K562 (cell line): ENCODE measurements around the gene MYO18B. TPM values are rescaled to one million over a fixed set of nuclear protein-coding genes. Genes with fewer than 3 reads are reported as not detected.

Experiments used
- BACH1 ChIP-seq: fragments of 200-800 bp; sonication (Bioruptor generic); IDR thresholded peaks from 2 replicates; pipeline ENCODE4 v1.6.1; 2016; ENCODE audit warnings: missing genetic modification characterization, missing compliant biosample characterization
- BRD9 ChIP-seq: fragments of 450-650 bp; IDR thresholded peaks from 2 replicates; pipeline ENCODE4 v1.6.1; 2018; ENCODE audit warnings: low read depth; ENCODE audit not compliant: partially characterized antibody
- C11orf30 ChIP-seq: fragments of 450-650 bp; IDR thresholded peaks from 2 replicates; pipeline ENCODE4 v1.6.1; 2016; ENCODE audit warnings: low read depth, mild to moderate bottlenecking
- CBFA2T3 ChIP-seq: fragments of 450-650 bp; IDR thresholded peaks from 2 replicates; pipeline ENCODE4 v1.6.1; 2017
- DMBX1 ChIP-seq: fragments of 250-450 bp; sonication (Bioruptor Pico); IDR thresholded peaks from 2 replicates; pipeline ENCODE4 v1.8.0; 2022; ENCODE audit warnings: inconsistent platforms, mild to moderate bottlenecking, moderate library complexity, borderline replicate concordance
- EGR1 ChIP-seq: fragments of 450-650 bp; conservative IDR thresholded peaks from 2 replicates; pipeline ENCODE4 v1.6.1; 2017; ENCODE audit warnings: mild to moderate bottlenecking
- FOSL1 ChIP-seq: fragments of 200-800 bp; sonication (Bioruptor generic); conservative IDR thresholded peaks from 2 replicates; pipeline ENCODE4 v1.6.1; 2016; ENCODE audit warnings: missing genetic modification characterization, missing compliant biosample characterization
- HBP1 ChIP-seq: fragments of 450-650 bp; formaldehyde crosslinking; IDR thresholded peaks from 2 replicates; pipeline ENCODE4 v1.4.0; 2022; ENCODE audit warnings: missing genetic modification characterization
- LARP7 ChIP-seq: fragments of 450-650 bp; IDR thresholded peaks from 2 replicates; pipeline ENCODE4 v1.6.1; 2016
- MAFG ChIP-seq: fragments of 450-650 bp; conservative IDR thresholded peaks from 2 replicates; pipeline ENCODE4 v1.6.1; 2016; ENCODE audit warnings: missing genetic modification characterization, missing compliant biosample characterization
- MLLT1 ChIP-seq, 2 experiments: fragments of 450-650 bp; IDR thresholded peaks; 2 replicates each; pipeline ENCODE4 v1.6.1; 2016
- NFE2L1 ChIP-seq: fragments of 450-650 bp; IDR thresholded peaks from 2 replicates; pipeline ENCODE4 v1.6.1; 2016; ENCODE audit warnings: missing genetic modification characterization, low read depth, mild to moderate bottlenecking, missing compliant biosample characterization, moderate library complexity, borderline replicate concordance
- RNF219 ChIP-seq: fragments of 250-450 bp; sonication (Bioruptor Pico); IDR thresholded peaks from 2 replicates; pipeline ENCODE4 v1.5.0; 2022; ENCODE audit warnings: mild to moderate bottlenecking
- SIRT6 ChIP-seq: IDR thresholded peaks from one replicate; pipeline ENCODE4 v1.6.1; 2012; ENCODE audit warnings: low read depth, mild to moderate bottlenecking, control low read depth, inconsistent platforms, low read length, moderate library complexity
- TAF9B ChIP-seq: fragments of 450-650 bp; IDR thresholded peaks from 2 replicates; pipeline ENCODE4 v1.6.1; 2018; ENCODE audit warnings: mild to moderate bottlenecking; ENCODE audit not compliant: partially characterized antibody
- TFAP4 ChIP-seq: sonication (generic); formaldehyde crosslinking; IDR thresholded peaks from 2 replicates; pipeline ENCODE4 v1.8.0; 2022; ENCODE audit warnings: missing genetic modification reagents, mild to moderate bottlenecking, moderate library complexity, borderline replicate concordance
- TSC22D4 ChIP-seq: fragments of 450-650 bp; IDR thresholded peaks from 2 replicates; pipeline ENCODE4 v1.6.1; 2016; ENCODE audit warnings: missing genetic modification characterization, missing biosample characterization, control low read depth
- YBX1 ChIP-seq: fragments of 450-650 bp; IDR thresholded peaks from 2 replicates; pipeline ENCODE4 v1.7.1; 2016; ENCODE audit warnings: mild to moderate bottlenecking
- ZNF239 ChIP-seq: fragments of 250-450 bp; sonication (Bioruptor Pico); IDR thresholded peaks from 2 replicates; pipeline ENCODE4 v1.4.0; 2020; ENCODE audit warnings: mild to moderate bottlenecking
- ZNF583 ChIP-seq: fragments of 250-450 bp; sonication (Bioruptor Pico); IDR thresholded peaks from 2 replicates; pipeline ENCODE4 v1.4.0; 2020
- ZNF655 ChIP-seq: fragments of 250-450 bp; sonication (Bioruptor Pico); IDR thresholded peaks from 2 replicates; pipeline ENCODE4 v1.5.0; 2021
- ZNF695 ChIP-seq: fragments of 450-650 bp; formaldehyde crosslinking; IDR thresholded peaks from 2 replicates; pipeline ENCODE4 v1.4.0; 2020; ENCODE audit warnings: mild to moderate bottlenecking, moderate library complexity
- ZNF780A ChIP-seq: fragments of 250-450 bp; sonication (Bioruptor Pico); IDR thresholded peaks from 2 replicates; pipeline ENCODE4 v1.5.0; 2021; ENCODE audit warnings: mild to moderate bottlenecking
- polyA plus RNA-seq, 8 experiments: library from polyadenylated mRNA; depleted of rRNA in 4 of 8; stranded (reverse) in 5 of 8; unstranded in 3 of 8; fragments of >200 nt; fragmentation: Nextera tagmentation in 2 of 8; fragmentation: Illumina TruSeq in 1 of 8; extraction: Ambion mirVana in 2 of 8; extraction: Trizol in 1 of 8; gene quantifications; 2 replicates each; pipeline versions ENCODE4 v1.2.1 to v1.2.3, GENCODE V29; 2011 to 2014; ENCODE audit warnings: inconsistent platforms in 1 of 8, missing spikeins in 1 of 8
- total RNA-seq, 7 experiments: library from RNA; depleted of rRNA in 6 of 7; stranded (reverse); fragments of >200 nt in 6 of 7; fragmentation: Illumina TruSeq in 2 of 7; extraction: Trizol in 2 of 7; gene quantifications; 2 replicates each; pipeline versions ENCODE4 v1.2.1 to v1.2.3, GENCODE V29; 2011 to 2021; ENCODE audit warnings: low replicate concordance in 1 of 7

The MYO18B gene
- total and polyA plus RNA-seq, 9 of the 15 experiments (the other 6 are each of a cell fraction or from before 2014, with no cell fraction given): 0.06 to 7.0 (median 4.3) TPM

GRCh38 chr22:25742918-25743708 is 1.1 kb downstream of the MYO18B start (continued):
- no peak for TF ChIP-seq TFAP4 (CRISPR knock-in tag)
- TF ChIP-seq NFE2L1 (tag): no peak
- peak in 1 of 2 experiments; percentile 34; a peak in 1 of 4 replicates for TF ChIP-seq MLLT1 (IDR thresholded peaks at IDR 0.05)
- TF ChIP-seq HBP1: peak; percentile 63; the same call in 1 of the 2 replicates
- TF ChIP-seq CBFA2T3: no peak
- TF ChIP-seq MAFG (tag): 0 out of 2 replicates have a peak, but pooled peaks have one; percentile 13
- TF ChIP-seq BACH1 (tag): no peak
- no peak for TF ChIP-seq TSC22D4 (tag)
- no peak for TF ChIP-seq EGR1
- TF ChIP-seq ZNF780A: no peak
- no peak for TF ChIP-seq ZNF239 (CRISPR knock-in tag)
- TF ChIP-seq ZNF655: no peak
- peak; percentile 30; the same call in 1 of the 2 replicates for TF ChIP-seq C11orf30
- no peak for TF ChIP-seq DMBX1 (CRISPR knock-in tag)
- TF ChIP-seq LARP7: peak; percentile 48; the same call in 1 of the 2 replicates
- no peak for TF ChIP-seq ZNF695 (CRISPR knock-in tag)
- no peak for TF ChIP-seq SIRT6
- no peak for TF ChIP-seq ZNF583 (CRISPR knock-in tag)
- TF ChIP-seq BRD9: peak; percentile 14
- TF ChIP-seq YBX1: no peak
- no peak for TF ChIP-seq FOSL1 (tag)
- no peak for TF ChIP-seq RNF219 (CRISPR knock-in tag)
- TF ChIP-seq TAF9B: no peak
